NCI-H1694 (cell line): Measurements from ENCODE around the gene ULK1.
A peak's percentile ranks its signal among the peaks of the same experiment; 100 is the strongest.
"Not testable (repeated sequence)": the region's sequence is repeated elsewhere in the genome, so short reads cannot be mapped to it uniquely, and the experiment has no call there.

Source experiments
- DNase-seq: peaks from one replicate; lab custom pipeline; 2025; lab: John Stamatoyannopoulos, UW

The ULK1 gene

DNA sequence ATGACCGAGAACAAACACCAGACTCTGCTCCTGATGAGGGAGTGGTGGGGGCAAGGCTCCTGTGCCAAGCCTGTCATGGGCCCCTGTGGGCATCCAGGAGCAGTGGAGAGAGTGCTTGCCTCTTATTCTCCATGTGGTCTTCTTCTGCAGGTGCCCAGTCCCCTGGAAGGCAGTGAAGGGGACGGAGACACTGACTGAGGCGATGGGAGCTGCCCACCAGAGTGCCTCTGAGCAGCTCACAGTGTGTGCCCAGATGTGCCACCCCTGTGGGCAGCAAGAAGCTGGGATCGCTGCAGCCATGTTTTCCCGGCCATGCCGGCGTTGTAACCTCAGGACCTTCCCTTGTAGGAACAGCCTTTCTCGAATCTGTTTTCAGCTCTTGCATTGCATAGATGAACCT, 49.0 kb downstream of the ULK1 start:
- no peak for DNase-seq

DNA sequence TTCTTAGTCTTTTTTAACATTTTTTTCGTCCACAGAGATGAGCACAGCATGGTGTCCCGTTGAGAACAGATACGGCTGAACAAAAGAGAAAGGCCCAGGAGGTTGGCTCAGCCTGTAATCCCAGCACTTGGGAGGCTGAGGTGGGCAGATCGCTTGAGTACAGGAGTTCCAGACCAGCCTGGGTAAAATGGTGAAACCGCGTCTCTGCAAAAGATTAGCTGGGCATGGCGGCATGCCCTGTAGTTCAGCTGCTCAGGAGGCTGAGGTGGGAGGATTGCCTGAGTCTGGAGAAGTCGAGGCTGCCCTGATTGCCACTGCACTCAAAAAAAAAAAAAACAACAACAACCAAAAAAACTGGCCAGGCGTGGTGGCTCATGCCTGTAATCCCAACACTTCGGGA, 49.5 kb downstream of the ULK1 start:
- DNase-seq = no peak

GRCh38 chr12:131944601-131945251, 50.3 kb downstream of the ULK1 start:
- DNase-seq = no peak

GRCh38 chr12:131946757-131947156, 52.3 kb downstream of the ULK1 start:
- no peak for DNase-seq

- DNase-seq = no peak
Observed at GRCh38 chr12:131947482-131948027, 53.1 kb downstream of the ULK1 start.

GRCh38 chr12:131948166-131948712, 53.8 kb downstream of the ULK1 start:
- no peak for DNase-seq

DNA sequence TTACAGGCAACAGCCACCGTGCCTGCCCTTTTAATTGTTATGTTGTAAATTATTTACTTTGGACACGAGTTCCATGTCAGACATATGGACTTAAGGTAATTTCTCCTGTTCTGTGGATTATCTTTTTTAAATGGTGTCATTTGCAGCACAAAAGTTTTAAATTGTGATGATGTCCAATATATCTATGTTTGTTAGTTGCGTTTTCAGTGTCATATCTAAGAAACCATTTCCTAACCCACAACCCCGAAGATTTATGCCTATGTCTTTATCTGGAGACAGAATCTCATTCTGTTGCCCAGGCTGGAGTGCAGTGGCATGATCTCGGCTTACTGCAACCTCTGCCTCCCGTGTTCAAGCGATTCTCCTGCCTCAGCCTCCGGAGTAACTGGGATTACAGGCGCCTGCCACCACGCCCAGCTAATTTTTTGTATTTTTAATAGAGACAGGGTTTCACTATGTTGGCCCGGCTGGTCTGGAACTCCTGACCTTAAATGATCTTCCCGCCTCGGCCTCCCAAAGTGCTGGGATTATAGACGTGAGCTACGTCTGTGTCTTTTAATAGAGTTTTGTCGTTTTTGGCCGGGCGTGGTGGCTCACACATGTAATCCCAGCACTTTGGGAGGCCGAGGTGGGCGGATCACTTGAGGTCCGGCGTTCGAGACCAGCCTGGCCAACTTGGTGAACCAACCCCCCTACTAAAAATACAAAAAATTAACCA, 54.5 kb downstream of the ULK1 start:
- not testable (repeated sequence) for DNase-seq

DNA sequence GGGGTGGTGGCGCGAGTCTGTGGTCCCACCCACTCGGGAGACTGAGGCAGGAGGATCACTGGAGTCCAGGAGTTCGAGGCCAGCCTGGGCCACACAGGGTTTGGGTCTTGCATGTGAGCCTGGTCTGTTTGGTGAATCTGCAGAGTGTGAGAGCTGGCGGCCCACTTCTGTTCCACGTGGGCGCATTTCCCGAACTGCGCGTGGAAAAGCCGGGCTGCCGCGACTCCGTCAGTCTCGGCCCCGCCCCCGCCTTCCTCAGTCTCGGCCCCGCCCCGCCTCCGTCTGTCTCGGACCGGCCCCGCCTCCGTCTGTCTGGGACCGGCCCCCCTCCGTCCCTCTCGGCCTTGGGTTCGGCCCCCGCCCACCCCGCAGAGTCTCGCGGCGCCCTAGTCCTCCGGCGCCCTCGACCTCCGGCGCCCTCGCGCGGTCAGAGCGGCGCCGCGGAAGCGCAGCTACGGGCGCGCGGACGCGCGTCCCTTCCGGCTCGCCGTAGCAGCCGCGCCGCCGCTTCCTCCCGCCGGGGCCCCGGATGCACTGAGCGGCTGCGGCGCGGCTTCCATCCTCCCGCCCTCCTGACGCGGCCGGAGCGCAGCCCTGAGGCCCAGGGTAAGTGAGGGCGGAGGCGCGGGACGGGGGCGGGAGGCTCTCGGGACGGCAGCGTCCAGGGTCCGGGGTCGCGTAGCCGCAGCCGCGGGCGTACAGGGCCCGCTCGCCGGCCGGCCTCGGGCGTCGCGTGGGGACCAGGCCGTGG, 55.2 kb downstream of the ULK1 start, which contains the start of gene EP400:
EP400 (plus strand) TSS at position 512 of the 751 bp plus-strand sequence. CDS start 10,678 bp downstream, outside the sequence.
- DNase-seq = peak; percentile 35

- no peak for DNase-seq
Observed at GRCh38 chr12:131950182-131950913, 55.9 kb downstream of the ULK1 start.

DNA sequence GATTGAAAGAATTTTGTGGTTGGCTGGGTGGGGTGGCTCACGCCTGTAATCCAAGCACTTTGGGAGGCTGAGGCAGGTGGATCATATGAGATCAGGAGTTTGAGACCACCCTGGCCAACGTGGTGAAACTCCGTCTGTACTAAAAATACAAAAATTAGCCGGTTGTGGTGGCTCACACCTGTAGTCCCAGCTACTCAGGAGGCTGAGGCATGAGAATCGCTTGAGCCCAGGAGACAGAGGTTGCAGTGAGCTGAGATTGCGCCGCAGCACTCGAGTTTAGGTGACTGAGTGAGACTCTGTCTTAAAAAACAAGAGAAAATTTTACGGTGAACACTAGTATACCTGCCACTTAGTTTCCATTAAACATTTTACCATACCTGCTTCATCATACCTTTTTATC, 59.4 kb downstream of the ULK1 start:
- DNase-seq = not testable (repeated sequence)

DNA sequence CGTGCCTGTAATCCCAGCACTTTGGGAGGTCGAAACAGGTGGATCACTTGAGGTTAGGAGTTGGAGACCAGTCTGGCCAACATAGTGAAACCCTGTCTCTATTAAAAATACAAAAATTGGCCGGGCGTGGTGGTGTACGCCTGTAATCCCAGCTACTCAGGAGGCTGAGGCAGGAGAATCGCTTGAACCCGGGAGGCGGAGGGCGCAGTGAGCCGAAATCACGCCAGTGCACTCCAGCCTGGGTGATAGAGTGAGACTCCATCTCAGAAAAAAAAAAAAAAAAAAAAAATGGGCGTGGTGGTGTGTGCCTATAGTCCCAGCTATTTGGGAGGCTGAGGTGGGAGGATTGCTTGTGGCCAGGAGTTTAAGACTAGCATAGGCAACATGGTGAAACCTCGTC, 60.0 kb downstream of the ULK1 start:
- not testable (repeated sequence) for DNase-seq

DNA sequence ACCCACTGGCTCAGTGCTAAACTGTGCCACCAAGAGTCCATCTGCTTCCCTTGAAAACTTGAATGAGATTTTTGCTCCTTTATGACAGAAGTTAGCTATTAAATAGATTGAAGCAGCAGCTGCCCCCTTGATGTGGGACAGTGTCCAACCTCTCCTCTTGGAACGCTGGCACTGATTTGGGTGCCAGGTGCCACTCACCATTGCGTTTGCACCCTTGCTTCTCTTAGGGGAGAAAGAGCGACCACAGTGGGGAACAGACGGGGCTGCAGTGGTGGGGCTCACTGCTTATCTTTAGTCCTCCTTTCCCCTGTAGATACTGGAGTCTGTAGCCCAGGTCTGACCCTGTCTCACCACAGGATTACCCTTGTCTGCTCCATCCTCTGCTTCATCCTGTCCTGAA, 64.7 kb downstream of the ULK1 start:
- DNase-seq = no peak

- DNase-seq = no peak
Observed at GRCh38 chr12:131959641-131960589, 65.5 kb downstream of the ULK1 start.

- not testable (repeated sequence) for DNase-seq
Observed at GRCh38 chr12:131960590-131961325, 66.3 kb downstream of the ULK1 start.

DNA sequence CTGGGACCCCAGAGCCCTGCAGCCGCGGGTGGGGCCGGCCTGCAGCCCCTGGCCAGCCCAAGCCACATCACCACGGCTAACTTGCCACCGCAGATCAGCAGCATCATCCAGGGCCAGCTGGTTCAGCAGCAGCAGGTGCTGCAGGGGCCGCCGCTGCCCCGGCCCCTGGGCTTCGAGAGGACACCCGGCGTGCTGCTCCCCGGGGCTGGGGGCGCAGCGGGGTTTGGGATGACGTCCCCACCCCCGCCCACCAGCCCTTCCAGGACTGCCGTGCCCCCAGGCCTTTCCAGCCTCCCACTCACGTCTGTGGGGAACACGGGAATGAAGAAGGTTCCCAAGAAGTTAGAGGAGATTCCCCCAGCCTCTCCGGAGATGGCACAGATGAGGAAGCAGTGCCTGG, 66.9 kb downstream of the ULK1 start:
- not testable (repeated sequence) for DNase-seq

- no peak for DNase-seq
Observed at GRCh38 chr12:131962069-131962468, 67.6 kb downstream of the ULK1 start.

DNA sequence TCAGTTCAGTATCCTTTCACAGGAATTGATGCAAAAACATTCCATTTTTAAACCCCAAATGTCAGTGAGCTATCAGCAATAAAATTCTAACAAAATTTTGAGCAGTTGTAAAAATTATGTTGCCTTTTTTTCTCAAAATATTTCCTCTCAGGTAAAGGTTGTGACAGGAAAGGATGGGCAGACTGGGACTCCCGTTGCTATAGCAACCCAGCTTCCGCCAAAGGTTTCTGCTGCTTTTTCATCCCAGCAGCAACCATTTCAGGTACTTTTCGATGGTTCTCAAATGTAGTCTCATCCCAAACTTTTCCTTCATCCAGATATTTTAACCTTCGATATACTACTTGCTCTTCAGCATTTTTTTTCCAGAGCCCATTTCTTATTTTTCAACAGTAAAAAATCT, 69.0 kb downstream of the ULK1 start:
- DNase-seq = no peak

GRCh38 chr12:131965073-131965472, 70.7 kb downstream of the ULK1 start:
- DNase-seq = no peak

DNA sequence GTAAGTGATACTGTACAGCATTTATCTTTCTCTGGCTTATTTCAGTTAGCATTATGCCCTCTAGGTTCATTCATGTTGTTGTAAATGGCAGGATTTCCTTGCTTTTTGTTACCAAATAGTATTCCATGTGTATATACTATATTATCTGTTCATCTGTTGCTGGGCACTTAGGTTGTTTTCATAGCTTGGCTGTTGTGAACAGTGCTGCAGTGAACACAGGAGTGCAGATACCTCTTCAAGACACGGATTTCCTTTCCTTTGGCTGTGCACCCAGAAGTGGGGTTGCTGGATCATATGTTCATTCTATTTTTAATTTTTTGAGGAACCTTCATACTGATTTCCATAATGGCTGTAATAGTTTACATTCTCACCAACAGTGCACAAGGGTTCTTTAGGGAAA, 76.8 kb downstream of the ULK1 start:
- DNase-seq = no peak
